Cardiac muscle cell (in vitro differentiated cells and primary cell): ENCODE results near the gene FPR2. TPM values are rescaled to one million over a fixed set of nuclear protein-coding genes. Genes with fewer than 3 reads are reported as not detected.

Source experiments
- polyA plus RNA-seq: library from polyadenylated mRNA; unstranded; fragments of >200 nt; fragmentation: Nextera tagmentation; extraction: Ambion mirVana; gene quantifications from 2 replicates; pipeline ENCODE4 v1.2.1, GENCODE V29; 2016
- total RNA-seq: library from RNA; depleted of rRNA; stranded (reverse); fragments of >200 nt; gene quantifications from 2 replicates; pipeline ENCODE4 v1.2.3, GENCODE V29; 2016

The FPR2 gene
- total and polyA plus RNA-seq, 2 experiments from 2014 or later = not detected

Other genes starting within 250 kb of the FPR2 start
- gene SIGLEC6, start 229.5 kb upstream of the FPR2 start, total RNA-seq = not detected in 2 replicates
- not detected in 2 replicates for gene SIGLEC6, start 229.5 kb upstream of the FPR2 start, polyA plus RNA-seq
- gene ZNF175, start 189.9 kb upstream of the FPR2 start, total RNA-seq = 4.4 and 7.0 TPM in 2 replicates
- gene ZNF175, start 189.9 kb upstream of the FPR2 start, polyA plus RNA-seq = 2.3 and 3.6 TPM in 2 replicates
- gene SIGLEC5, start 130.8 kb upstream of the FPR2 start, total RNA-seq = not detected in 2 replicates
- not detected in 2 replicates for gene SIGLEC5, start 130.8 kb upstream of the FPR2 start, polyA plus RNA-seq
- not detected in 2 replicates for gene SIGLEC14, start 114.4 kb upstream of the FPR2 start, total RNA-seq
- gene SIGLEC14, start 114.4 kb upstream of the FPR2 start, polyA plus RNA-seq = not detected in 2 replicates
- 13.8 and 23.4 TPM in 2 replicates for gene SPACA6, start 67.8 kb upstream of the FPR2 start, total RNA-seq
- gene SPACA6, start 67.8 kb upstream of the FPR2 start, polyA plus RNA-seq = 11.0 and 16.5 TPM in 2 replicates
- gene HAS1, start 37.2 kb upstream of the FPR2 start, total RNA-seq = 0.11 and 0.27 TPM in 2 replicates
- gene HAS1, start 37.2 kb upstream of the FPR2 start, polyA plus RNA-seq = 0.46 and 0.61 TPM in 2 replicates
- not detected in 2 replicates for gene FPR1, start 9.3 kb upstream of the FPR2 start, total RNA-seq
- gene FPR1, start 9.3 kb upstream of the FPR2 start, polyA plus RNA-seq = not detected in 2 replicates
- not detected in 2 replicates for gene FPR3, start 34.0 kb downstream of the FPR2 start, total RNA-seq
- gene FPR3, start 34.0 kb downstream of the FPR2 start, polyA plus RNA-seq = not detected in 2 replicates
- gene ZNF577, start 126.8 kb downstream of the FPR2 start, total RNA-seq = 22.2 and 31.6 TPM in 2 replicates
- 27.6 and 39.0 TPM in 2 replicates for gene ZNF577, start 126.8 kb downstream of the FPR2 start, polyA plus RNA-seq
- 17.3 and 26.3 TPM in 2 replicates for gene ZNF649, start 143.8 kb downstream of the FPR2 start, total RNA-seq
- 17.4 and 18.1 TPM in 2 replicates for gene ZNF649, start 143.8 kb downstream of the FPR2 start, polyA plus RNA-seq
- 7.1 and 14.4 TPM in 2 replicates for gene ZNF613, start 166.3 kb downstream of the FPR2 start, total RNA-seq
- gene ZNF613, start 166.3 kb downstream of the FPR2 start, polyA plus RNA-seq = 9.3 and 11.6 TPM in 2 replicates
- gene ZNF350, start 225.7 kb downstream of the FPR2 start, total RNA-seq = 7.4 and 10.4 TPM in 2 replicates
- gene ZNF350, start 225.7 kb downstream of the FPR2 start, polyA plus RNA-seq = 9.2 and 12.0 TPM in 2 replicates
- gene ZNF615, start 247.0 kb downstream of the FPR2 start, total RNA-seq = 7.9 and 11.7 TPM in 2 replicates
- 5.8 and 9.4 TPM in 2 replicates for gene ZNF615, start 247.0 kb downstream of the FPR2 start, polyA plus RNA-seq